Astrocyte of the cerebellum (primary cell): ENCODE measurements around the gene NUDT7.
A peak's percentile ranks its signal among the peaks of the same experiment; 100 is the strongest.

Experiments
- DNase-seq: peaks from one replicate; pipeline ENCODE4 v3.0.0-alpha.2; 2011; ENCODE audit warnings: low read depth
- H3K4me3 ChIP-seq: 2 replicates; pipeline ENCODE4 v1.5.1; 2011; ENCODE audit warnings: mild to moderate bottlenecking, low read depth, low read length, moderate library complexity
- CTCF ChIP-seq: IDR thresholded peaks from 2 replicates; pipeline ENCODE4 v1.5.1; 2012; ENCODE audit warnings: low read length, low read depth, moderate library complexity, mild to moderate bottlenecking; ENCODE audit errors: missing control alignments
- in situ Hi-C: cut with HindIII; loops from 2 replicates; pipeline ENCODE4 v1.10.0; 2017; ENCODE audit warnings: low sequenced_read_pairs

Gene NUDT7

GRCh38 chr16:77722309-77723107 is at the start of gene NUDT7:
Gene NUDT7 (plus strand): TSS chr16:77722514. CDS start chr16:77722583, 69 bp downstream.
- peak within 1 kb of the TSS; percentile 74 for H3K4me3 ChIP-seq
- in situ Hi-C loops = no loop called here
- peak; percentile 36 for TF ChIP-seq CTCF
- peak; percentile 92 for DNase-seq

- in situ Hi-C loops = no loop called here
- no peak for TF ChIP-seq CTCF
- DNase-seq = peak; percentile 28
- H3K4me3 ChIP-seq = no peak overlapping the region
Measured at GRCh38 chr16:77674888-77675287, 47.4 kb upstream of the NUDT7 start.

GRCh38 chr16:77675464-77676324 is 46.6 kb upstream of the NUDT7 start:
- TF ChIP-seq CTCF = peak; percentile 90
- DNase-seq = peak; percentile 72
- in situ Hi-C loops = no loop called here
- no peak overlapping the region for H3K4me3 ChIP-seq

GRCh38 chr16:77677129-77677528 is 45.2 kb upstream of the NUDT7 start:
- DNase-seq = no peak
- no peak for TF ChIP-seq CTCF
- H3K4me3 ChIP-seq = no peak overlapping the region
- in situ Hi-C loops = no loop called here

GRCh38 chr16:77679391-77679790 is 42.9 kb upstream of the NUDT7 start:
- in situ Hi-C loops = no loop called here
- TF ChIP-seq CTCF = no peak
- no peak overlapping the region for H3K4me3 ChIP-seq
- no peak for DNase-seq

GRCh38 chr16:77679901-77680300 is 42.4 kb upstream of the NUDT7 start:
- TF ChIP-seq CTCF = no peak
- in situ Hi-C loops = no loop called here
- no peak for DNase-seq
- no peak overlapping the region for H3K4me3 ChIP-seq
